Keratinocyte (primary cell): ENCODE measurements around the gene CAMK2D. TPM values are rescaled to one million over a fixed set of nuclear protein-coding genes. Genes with fewer than 3 reads are reported as not detected.

Experiments
- DNase-seq: peaks from one replicate; pipeline ENCODE4 v3.0.0-alpha.2; 2011; ENCODE audit warnings: low read depth, missing footprints, low spot score
- FAIRE-seq: peaks from 2 replicates; lab custom pipeline; 2011; peaks lifted over from hg19 to GRCh38; lab: Jason Lieb, UNC
- H2AFZ ChIP-seq: 2 replicates; pipeline ENCODE4 v1.6.0; 2012; ENCODE audit warnings: low read length, control low read depth, inconsistent platforms; ENCODE audit not compliant: control insufficient read depth
- H3K27ac ChIP-seq: 2 replicates; pipeline ENCODE4 v1.5.1; 2011; ENCODE audit warnings: low read length; ENCODE audit not compliant: control insufficient read depth, insufficient read depth
- H3K27me3 ChIP-seq: 3 replicates; pipeline ENCODE4 v1.6.0; 2011; ENCODE audit warnings: low read length; ENCODE audit not compliant: control insufficient read depth, insufficient read depth; ENCODE audit errors: extremely low read depth
- H3K36me3 ChIP-seq, 2 experiments: 2 replicates in 1 of 2; 3 replicates in 1 of 2; pipeline ENCODE4 v1.5.1; 2011; ENCODE audit warnings: low read length in 2 of 2, mild to moderate bottlenecking in 1 of 2; ENCODE audit not compliant: control insufficient read depth in 2 of 2, insufficient read depth in 2 of 2; ENCODE audit errors: extremely low read depth in 1 of 2
- H3K4me1 ChIP-seq: 3 replicates; pipeline ENCODE4 v1.5.1; 2011; ENCODE audit warnings: low read length; ENCODE audit not compliant: control insufficient read depth, insufficient read depth; ENCODE audit errors: extremely low read depth
- H3K4me2 ChIP-seq: 3 replicates; pipeline ENCODE4 v1.6.0; 2011; ENCODE audit warnings: low read depth, low read length; ENCODE audit not compliant: control insufficient read depth, insufficient read depth; ENCODE audit errors: extremely low read depth
- H3K4me3 ChIP-seq, 3 experiments: fragments of 200-600 bp in 1 of 3; sonication (generic) in 1 of 3; 2 replicates in 2 of 3; 3 replicates in 1 of 3; pipeline ENCODE4 v1.5.1; 2011 to 2016; ENCODE audit warnings: low read length in 3 of 3, mild to moderate bottlenecking in 3 of 3, control low read depth in 2 of 3, inconsistent platforms in 1 of 3, low read depth in 1 of 3, mixed read lengths in 1 of 3, mixed run types in 1 of 3, moderate library complexity in 1 of 3; ENCODE audit not compliant: control insufficient read depth in 2 of 3, insufficient read depth in 2 of 3; ENCODE audit errors: extremely low read depth in 1 of 3
- H3K79me2 ChIP-seq: 2 replicates; pipeline ENCODE4 v1.6.0; 2012; ENCODE audit warnings: low read length; ENCODE audit not compliant: control insufficient read depth, insufficient read depth
- H3K9ac ChIP-seq: 3 replicates; pipeline ENCODE4 v1.6.0; 2011; ENCODE audit warnings: low read length; ENCODE audit not compliant: control insufficient read depth, insufficient read depth; ENCODE audit errors: extremely low read depth
- H3K9me1 ChIP-seq: 3 replicates; pipeline ENCODE4 v1.6.0; 2011; ENCODE audit warnings: low read length; ENCODE audit not compliant: control insufficient read depth, insufficient read depth; ENCODE audit errors: extremely low read depth
- H3K9me3 ChIP-seq: 2 replicates; pipeline ENCODE4 v1.5.1; 2012; ENCODE audit warnings: low read depth, low read length; ENCODE audit not compliant: control insufficient read depth
- H4K20me1 ChIP-seq: 3 replicates; pipeline ENCODE4 v1.6.0; 2011; ENCODE audit warnings: low read length; ENCODE audit not compliant: control insufficient read depth, insufficient read depth; ENCODE audit errors: extremely low read depth
- CTCF ChIP-seq, 3 experiments: IDR thresholded peaks in 1 of 3; conservative IDR thresholded peaks in 1 of 3; optimal IDR thresholded peaks in 1 of 3; 2 replicates in 2 of 3; 3 replicates in 1 of 3; pipeline versions ENCODE3 to v1.5.1; 2011; ENCODE audit warnings: low read length in 3 of 3, mild to moderate bottlenecking in 3 of 3, moderate library complexity in 2 of 3, control low read depth in 1 of 3, inconsistent platforms in 1 of 3; ENCODE audit not compliant: insufficient read depth in 2 of 3; ENCODE audit errors: extremely low read depth in 1 of 3
- EZH2 ChIP-seq: IDR thresholded peaks from one replicate; pipeline ENCODE4 v1.6.1; 2012; ENCODE audit warnings: inconsistent platforms, mild to moderate bottlenecking, low read length, moderate library complexity
- dilution Hi-C: fragments of 300-500 bp; cut with MboI; formaldehyde crosslinking; loops from one replicate; pipeline ENCODE4 v1.7.0; 2020; ENCODE audit warnings: low sequenced_read_pairs; ENCODE audit not compliant: extremely low pct_ligation_motif_present
- polyA plus RNA-seq, 5 experiments: library from polyadenylated mRNA; depleted of rRNA in 3 of 5; stranded (reverse) in 3 of 5; stranded (forward) in 1 of 5; unstranded in 1 of 5; fragments of >200 nt; gene quantifications; 1 replicate in 1 of 5; 2 replicates in 3 of 5; 3 replicates in 1 of 5; pipeline versions ENCODE4 v1.2.1 to v1.2.3, GENCODE V29; 2011 to 2012; ENCODE audit warnings: missing spikeins in 2 of 5, low read depth in 1 of 5, low replicate concordance in 1 of 5

Gene CAMK2D
- polyA plus RNA-seq, 1 donor (not counting 4 experiments of a cell fraction or from before 2014, with no cell fraction given): 18.8 TPM

- no peak overlapping the region for H2AFZ ChIP-seq
- DNase-seq: no peak
- no peaks in the 10 kb centered on the region for H3K79me2 ChIP-seq
- TF ChIP-seq CTCF (optimal IDR thresholded peaks at IDR 0.05 in 1 of 3, IDR thresholded peaks at IDR 0.05 in 1 of 3, conservative IDR thresholded peaks at IDR 0.05 in 1 of 3; ENCODE audit: extremely low read depth in 1 of 3, insufficient read depth in 2 of 3, low read length in 3 of 3) (no peak), EZH2 (no peak)
- no peaks in the 10 kb centered on the region for H3K9me3 ChIP-seq
- peak; percentile 9 for FAIRE-seq
- dilution Hi-C loops: no loop called here
- H4K20me1 ChIP-seq: no peaks in the 10 kb centered on the region
- no peak overlapping the region for H3K4me3 ChIP-seq
- no peaks in the 10 kb centered on the region for H3K27me3 ChIP-seq
- H3K4me2 ChIP-seq: no peak overlapping the region
- H3K4me1 ChIP-seq: no peaks in the 10 kb centered on the region
- no peak overlapping the region for H3K27ac ChIP-seq
- H3K36me3 ChIP-seq: no peaks in the 10 kb centered on the region
- H3K9me1 ChIP-seq: no peaks in the 10 kb centered on the region
- no peak overlapping the region for H3K9ac ChIP-seq
Measured at GRCh38 chr4:113505044-113505443, 256.5 kb downstream of the CAMK2D start.

- Histone ChIP-seq H2AFZ (no peak overlapping the region), H3K79me2 (no peaks in the 10 kb centered on the region), H3K9me1 (no peaks in the 10 kb centered on the region), H3K36me3 (no peaks in the 10 kb centered on the region), H3K9ac (no peak overlapping the region), H4K20me1 (no peaks in the 10 kb centered on the region), H3K4me3 (no peak overlapping the region), H3K27me3 (no peaks in the 10 kb centered on the region), H3K9me3 (no peaks in the 10 kb centered on the region), H3K4me2 (no peak overlapping the region), H3K4me1 (no peaks in the 10 kb centered on the region), H3K27ac (no peak overlapping the region)
- FAIRE-seq (no peak), DNase-seq (no peak)
- no peak for TF ChIP-seq EZH2
- TF ChIP-seq CTCF (optimal IDR thresholded peaks at IDR 0.05 in 1 of 3, IDR thresholded peaks at IDR 0.05 in 1 of 3, conservative IDR thresholded peaks at IDR 0.05 in 1 of 3; ENCODE audit: extremely low read depth in 1 of 3, insufficient read depth in 2 of 3, low read length in 3 of 3): no peak
- dilution Hi-C loops: no loop called here
Measured at GRCh38 chr4:113504422-113504821, 257.1 kb downstream of the CAMK2D start.
